ENCODE results near the gene MFAP2. TPM values are rescaled to one million over a fixed set of nuclear protein-coding genes. Genes with fewer than 3 reads are reported as not detected.

MFAP2 gene
- total RNA-seq, 1 experiment from 2014 or later = 55.9 TPM

- in situ Hi-C loops (cut with HindIII; ENCODE audit: low sequenced_read_pairs) = no loop called here
- DNase-seq (ENCODE audit: low spot score) = no peak
Measured at GRCh38 chr1:17009706-17010105, 29.3 kb upstream of the MFAP2 start.

- in situ Hi-C loops (cut with HindIII; ENCODE audit: low sequenced_read_pairs) = no loop called here
- DNase-seq (ENCODE audit: low spot score) = no peak
Measured at GRCh38 chr1:17008208-17008855, 27.9 kb upstream of the MFAP2 start.

- in situ Hi-C loops (cut with HindIII; ENCODE audit: low sequenced_read_pairs) = no loop called here
- DNase-seq (ENCODE audit: low spot score) = no peak
Measured at GRCh38 chr1:17007121-17007520, 26.7 kb upstream of the MFAP2 start.

GRCh38 chr1:17005365-17005740, 24.9 kb upstream of the MFAP2 start:
- in situ Hi-C loops (cut with HindIII; ENCODE audit: low sequenced_read_pairs) = no loop called here
- no peak for DNase-seq (ENCODE audit: low spot score)

GRCh38 chr1:17004466-17005364, 24.3 kb upstream of the MFAP2 start:
- in situ Hi-C loops (cut with HindIII; ENCODE audit: low sequenced_read_pairs) = no loop called here
- DNase-seq (ENCODE audit: low spot score) = no peak

GRCh38 chr1:17002524-17002902, 22.1 kb upstream of the MFAP2 start:
- DNase-seq (ENCODE audit: low spot score) = no peak
- in situ Hi-C loops (cut with HindIII; ENCODE audit: low sequenced_read_pairs) = no loop called here

GRCh38 chr1:17001760-17002523, 21.5 kb upstream of the MFAP2 start:
- DNase-seq (ENCODE audit: low spot score) = no peak
- in situ Hi-C loops (cut with HindIII; ENCODE audit: low sequenced_read_pairs) = no loop called here

- DNase-seq (ENCODE audit: low spot score) = no peak
- in situ Hi-C loops (cut with HindIII; ENCODE audit: low sequenced_read_pairs) = no loop called here
Measured at GRCh38 chr1:16999863-17000262, 19.4 kb upstream of the MFAP2 start.

- no peak for DNase-seq (ENCODE audit: low spot score)
- in situ Hi-C loops (cut with HindIII; ENCODE audit: low sequenced_read_pairs) = no loop called here
Measured at GRCh38 chr1:16998589-16998988, 18.2 kb upstream of the MFAP2 start.

- in situ Hi-C loops (cut with HindIII; ENCODE audit: low sequenced_read_pairs) = no loop called here
- DNase-seq (ENCODE audit: low spot score) = no peak
Measured at GRCh38 chr1:16996845-16997244, 16.4 kb upstream of the MFAP2 start.

GRCh38 chr1:16993521-16994038, 13.2 kb upstream of the MFAP2 start:
- in situ Hi-C loops (cut with HindIII; ENCODE audit: low sequenced_read_pairs) = no loop called here
- DNase-seq (ENCODE audit: low spot score) = no peak

- in situ Hi-C loops (cut with HindIII; ENCODE audit: low sequenced_read_pairs) = no loop called here
- no peak for DNase-seq (ENCODE audit: low spot score)
Measured at GRCh38 chr1:16992675-16993074, 12.3 kb upstream of the MFAP2 start.

- no peak for DNase-seq (ENCODE audit: low spot score)
- in situ Hi-C loops (cut with HindIII; ENCODE audit: low sequenced_read_pairs) = no loop called here
Measured at GRCh38 chr1:16992102-16992501, 11.7 kb upstream of the MFAP2 start.

GRCh38 chr1:16991571-16991970, 11.2 kb upstream of the MFAP2 start:
- in situ Hi-C loops (cut with HindIII; ENCODE audit: low sequenced_read_pairs) = no loop called here
- no peak for DNase-seq (ENCODE audit: low spot score)

- no peak for DNase-seq (ENCODE audit: low spot score)
- in situ Hi-C loops (cut with HindIII; ENCODE audit: low sequenced_read_pairs) = no loop called here
Measured at GRCh38 chr1:16989676-16990391, 9.4 kb upstream of the MFAP2 start.

GRCh38 chr1:16988210-16988609, 7.8 kb upstream of the MFAP2 start:
- DNase-seq (ENCODE audit: low spot score) = no peak
- in situ Hi-C loops (cut with HindIII; ENCODE audit: low sequenced_read_pairs) = no loop called here

- in situ Hi-C loops (cut with HindIII; ENCODE audit: low sequenced_read_pairs) = no loop called here
- no peak for DNase-seq (ENCODE audit: low spot score)
Measured at GRCh38 chr1:16986962-16987361, 6.5 kb upstream of the MFAP2 start.

- in situ Hi-C loops (cut with HindIII; ENCODE audit: low sequenced_read_pairs) = no loop called here
- no peak for DNase-seq (ENCODE audit: low spot score)
Measured at GRCh38 chr1:16986560-16986959, 6.1 kb upstream of the MFAP2 start.

GRCh38 chr1:16986113-16986512, 5.7 kb upstream of the MFAP2 start:
- in situ Hi-C loops (cut with HindIII; ENCODE audit: low sequenced_read_pairs) = no loop called here
- DNase-seq (ENCODE audit: low spot score) = no peak

Measured in G401 (cell line).